Neutrophil (primary cell): ENCODE measurements around the gene PLEKHA7.

Experiments used
- H3K27ac ChIP-seq: fragments of 200-600 bp; sonication (generic); 2 replicates; pipeline ENCODE4 v1.5.1; 2016; ENCODE audit warnings: mild to moderate bottlenecking, moderate library complexity
- H3K27me3 ChIP-seq: fragments of 200-600 bp; sonication (generic); 2 replicates; pipeline ENCODE4 v1.6.0; 2016; ENCODE audit warnings: mild to moderate bottlenecking
- H3K36me3 ChIP-seq: fragments of 200-600 bp; sonication (generic); 2 replicates; pipeline ENCODE4 v1.5.1; 2017
- H3K4me1 ChIP-seq, 2 experiments: fragments of 200-600 bp in 1 of 2; sonication (generic) in 1 of 2; 1 replicate in 1 of 2; 2 replicates in 1 of 2; pipeline versions ENCODE4 v1.5.1 to v1.6.1; 2013 to 2016; ENCODE audit warnings: low read depth in 1 of 2, low read length in 1 of 2, mild to moderate bottlenecking in 1 of 2, moderate library complexity in 1 of 2; ENCODE audit not compliant: control insufficient read depth in 1 of 2, insufficient read depth in 1 of 2
- H3K4me3 ChIP-seq, 2 experiments: fragments of 200-600 bp in 1 of 2; sonication (generic) in 1 of 2; 1 replicate in 1 of 2; 2 replicates in 1 of 2; pipeline ENCODE4 v1.5.1; 2013 to 2016; ENCODE audit warnings: low read depth in 1 of 2, low read length in 1 of 2, mild to moderate bottlenecking in 1 of 2, moderate library complexity in 1 of 2
- H3K9me3 ChIP-seq: fragments of 200-600 bp; sonication (generic); 2 replicates; pipeline ENCODE4 v1.5.1; 2016
- TF ChIP-seq, protein P1 (sequence below): fragments of 200-600 bp; sonication (generic); IDR thresholded peaks from 2 replicates; pipeline ENCODE4 v1.5.1; 2016; ENCODE audit warnings: antibody characterized with exemption

PLEKHA7 gene

DNA sequence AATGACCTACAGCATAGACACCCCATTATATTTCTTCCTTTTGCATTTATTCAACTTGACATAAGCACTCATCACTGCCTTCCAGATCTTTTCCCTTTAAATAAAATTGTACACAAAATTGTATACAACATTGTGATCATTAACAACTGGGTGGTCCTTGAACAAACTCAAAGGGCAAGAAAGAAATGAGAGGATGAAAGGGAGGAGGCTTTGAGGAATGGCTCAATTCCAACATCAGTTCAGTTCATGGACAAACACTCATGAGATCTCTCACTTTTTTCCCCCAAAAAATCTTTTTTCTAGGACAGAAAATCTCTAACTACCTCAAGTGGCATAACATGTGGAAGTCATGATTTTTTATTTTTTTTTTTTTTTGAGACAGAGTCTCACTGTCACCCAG, 113.7 kb downstream of the PLEKHA7 start:
- Histone ChIP-seq H3K4me1 (peaks cover 6 to 9% of the 10 kb centered on the region in 2 experiments), H3K27me3 (peaks cover 2% of the 10 kb centered on the region), H3K4me3 (no peak overlapping the region), H3K27ac (no peak overlapping the region), H3K9me3 (no peaks in the 10 kb centered on the region), H3K36me3 (no peaks in the 10 kb centered on the region)
- TF ChIP-seq, protein P1, sequence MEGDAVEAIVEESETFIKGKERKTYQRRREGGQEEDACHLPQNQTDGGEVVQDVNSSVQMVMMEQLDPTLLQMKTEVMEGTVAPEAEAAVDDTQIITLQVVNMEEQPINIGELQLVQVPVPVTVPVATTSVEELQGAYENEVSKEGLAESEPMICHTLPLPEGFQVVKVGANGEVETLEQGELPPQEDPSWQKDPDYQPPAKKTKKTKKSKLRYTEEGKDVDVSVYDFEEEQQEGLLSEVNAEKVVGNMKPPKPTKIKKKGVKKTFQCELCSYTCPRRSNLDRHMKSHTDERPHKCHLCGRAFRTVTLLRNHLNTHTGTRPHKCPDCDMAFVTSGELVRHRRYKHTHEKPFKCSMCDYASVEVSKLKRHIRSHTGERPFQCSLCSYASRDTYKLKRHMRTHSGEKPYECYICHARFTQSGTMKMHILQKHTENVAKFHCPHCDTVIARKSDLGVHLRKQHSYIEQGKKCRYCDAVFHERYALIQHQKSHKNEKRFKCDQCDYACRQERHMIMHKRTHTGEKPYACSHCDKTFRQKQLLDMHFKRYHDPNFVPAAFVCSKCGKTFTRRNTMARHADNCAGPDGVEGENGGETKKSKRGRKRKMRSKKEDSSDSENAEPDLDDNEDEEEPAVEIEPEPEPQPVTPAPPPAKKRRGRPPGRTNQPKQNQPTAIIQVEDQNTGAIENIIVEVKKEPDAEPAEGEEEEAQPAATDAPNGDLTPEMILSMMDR = no peak

DNA sequence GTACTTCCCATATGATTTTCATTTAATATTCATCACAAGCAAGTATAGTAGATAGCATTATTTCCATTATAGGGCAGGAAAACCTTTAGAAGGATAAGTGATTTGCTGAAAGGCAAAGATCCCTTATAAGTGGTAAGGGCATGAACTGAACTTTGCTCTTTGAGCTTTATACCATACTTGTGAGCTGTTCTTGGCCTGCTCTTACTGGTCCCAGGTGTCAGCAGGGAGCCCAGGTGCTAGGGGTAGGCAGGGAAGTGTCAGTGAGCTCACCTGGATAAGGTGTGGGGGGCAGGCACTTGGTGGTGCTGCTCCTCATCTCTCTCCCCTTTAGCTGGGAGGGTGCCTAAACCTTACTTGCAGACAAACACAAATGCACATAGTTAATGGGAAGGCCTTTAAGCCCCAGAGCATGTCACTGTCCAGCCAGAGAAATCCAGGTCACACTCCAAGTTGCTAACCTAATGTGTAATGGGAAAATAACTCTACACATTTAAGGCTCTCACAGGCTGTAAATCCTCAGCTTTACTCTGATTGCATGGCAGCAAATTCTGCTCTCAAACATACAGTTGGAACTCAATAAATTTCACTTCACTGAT, 114.4 kb downstream of the PLEKHA7 start:
- no peaks in the 10 kb centered on the region for H3K36me3 ChIP-seq
- peaks cover 6 to 9% of the 10 kb centered on the region in 2 experiments for H3K4me1 ChIP-seq
- no peak overlapping the region for H3K27ac ChIP-seq
- peaks cover 4% of the 10 kb centered on the region for H3K27me3 ChIP-seq
- TF ChIP-seq, protein P1 = no peak
- no peaks in the 10 kb centered on the region for H3K9me3 ChIP-seq
- H3K4me3 ChIP-seq = no peak overlapping the region

DNA sequence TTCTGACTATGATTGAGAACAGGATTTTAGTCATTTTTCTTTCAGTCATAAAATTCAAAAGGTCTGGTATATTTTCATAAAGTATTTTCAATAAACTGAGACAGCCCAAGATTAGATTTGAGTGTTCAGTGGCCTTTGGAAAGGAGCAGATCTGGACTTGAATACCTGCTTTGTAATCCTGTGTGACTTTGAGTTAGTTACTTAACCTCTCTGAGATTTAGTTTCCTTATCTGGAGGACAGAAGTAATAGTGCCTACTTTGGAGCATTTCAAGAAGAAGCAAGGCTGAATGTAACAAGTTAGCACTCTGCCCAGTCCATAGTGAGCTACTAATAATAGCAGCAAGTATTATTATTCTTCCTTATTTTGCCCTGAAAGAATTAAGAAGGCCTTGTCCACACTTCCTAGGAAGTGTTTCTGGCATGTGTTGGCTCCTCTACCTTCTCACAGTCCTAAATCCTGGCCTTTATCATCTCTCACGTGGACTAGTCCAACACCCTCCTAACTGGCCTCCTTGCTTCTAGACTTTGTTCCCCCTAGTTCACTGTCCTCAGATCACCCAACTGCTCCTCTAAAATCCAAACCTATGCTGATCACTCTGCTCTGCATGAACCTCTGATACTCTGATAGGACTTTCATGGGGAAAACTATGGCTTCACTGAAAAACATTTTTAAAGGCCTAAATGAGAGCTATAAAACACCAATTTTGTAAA, 115.8 kb downstream of the PLEKHA7 start:
- Histone ChIP-seq H3K27me3 (peaks cover 9% of the 10 kb centered on the region), H3K4me3 (no peak overlapping the region), H3K9me3 (no peaks in the 10 kb centered on the region), H3K4me1 (peaks cover 6 to 9% of the 10 kb centered on the region in 2 experiments), H3K27ac (no peak overlapping the region), H3K36me3 (no peaks in the 10 kb centered on the region)
- TF ChIP-seq, protein P1 = no peak

DNA sequence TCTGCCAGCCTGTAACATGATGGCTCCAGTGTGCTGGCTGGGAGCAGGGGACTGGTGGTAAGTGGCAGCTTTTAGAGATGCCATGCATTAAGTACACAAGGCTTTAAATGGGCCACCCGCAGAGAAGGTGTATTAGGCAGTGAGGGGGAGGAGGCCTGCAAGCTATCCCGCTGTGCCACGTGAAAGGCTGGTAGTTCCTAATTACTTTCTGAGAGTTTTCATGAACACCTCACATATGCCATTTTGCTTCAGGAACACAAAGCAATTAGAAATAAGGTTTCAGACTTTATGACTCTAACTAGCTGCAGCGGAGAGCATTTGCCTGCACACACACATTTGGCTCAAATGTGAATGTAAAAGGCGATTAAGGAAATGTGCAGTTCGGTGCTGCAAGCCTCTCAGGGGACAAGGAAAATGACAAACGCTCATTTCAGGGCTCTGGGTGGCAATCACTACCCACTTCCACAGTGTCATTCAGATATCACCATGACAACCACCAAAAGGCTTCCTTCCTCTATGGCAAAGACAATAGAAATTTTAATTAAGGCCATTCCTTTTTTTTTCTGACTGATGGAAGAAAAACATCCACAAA, 116.6 kb downstream of the PLEKHA7 start:
- Histone ChIP-seq H3K9me3 (no peaks in the 10 kb centered on the region), H3K27me3 (peaks cover 9% of the 10 kb centered on the region), H3K27ac (no peak overlapping the region), H3K36me3 (no peaks in the 10 kb centered on the region), H3K4me1 (peaks cover 6 to 9% of the 10 kb centered on the region in 2 experiments), H3K4me3 (no peak overlapping the region)
- TF ChIP-seq, protein P1 = no peak

DNA sequence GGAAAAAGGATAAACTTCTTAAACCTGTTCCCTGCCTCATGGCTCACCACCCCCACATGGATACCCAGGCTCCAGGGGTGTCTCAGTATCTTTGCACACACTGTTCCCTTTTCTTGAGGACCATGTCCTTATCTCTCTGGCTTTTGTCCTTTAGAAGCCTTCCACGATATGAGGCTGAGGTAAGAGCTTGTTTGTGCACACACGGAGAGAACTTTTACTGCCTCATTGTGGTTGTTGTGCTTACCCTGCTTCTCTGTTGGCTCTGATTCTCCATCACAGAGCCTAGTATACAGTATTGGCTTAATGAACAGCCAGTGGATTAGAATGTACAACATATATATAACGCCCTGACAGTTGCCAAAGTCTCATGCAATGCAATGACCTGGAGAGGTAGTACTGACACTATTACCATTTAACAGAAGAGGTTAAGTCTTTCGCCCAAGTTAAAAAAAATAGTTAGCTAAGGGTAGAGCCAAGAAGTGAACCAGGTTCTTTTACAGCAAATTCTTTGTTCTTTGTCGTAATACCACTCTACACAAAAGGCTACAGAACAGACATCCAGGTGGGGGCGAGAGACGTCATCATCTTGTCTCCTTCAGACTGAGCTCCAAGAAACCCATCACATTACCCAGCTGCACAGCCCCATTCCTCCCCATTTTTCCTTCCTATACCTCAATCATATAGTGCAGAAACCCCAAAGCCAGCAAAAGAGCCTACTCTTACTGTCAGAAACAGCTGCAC, 117.3 kb downstream of the PLEKHA7 start:
- Histone ChIP-seq H3K27me3 (peaks cover 9% of the 10 kb centered on the region), H3K4me3 (no peak overlapping the region), H3K9me3 (no peaks in the 10 kb centered on the region), H3K4me1 (peaks cover 6 to 9% of the 10 kb centered on the region in 2 experiments), H3K36me3 (no peaks in the 10 kb centered on the region), H3K27ac (no peak overlapping the region)
- TF ChIP-seq, protein P1 = no peak
